Activated CD4-positive, alpha-beta T cell treated with anti-CD3 and anti-CD28 coated beads, Interleukin-2, amount 50 U/mL, for 4 hours (primary cell): ENCODE data around the gene TNNC1.

Source experiments
- DNase-seq, 2 experiments: peaks; one replicate each; pipeline ENCODE4 v3.0.0-alpha.2; 2020

Gene TNNC1

GRCh38 chr3:52453496-52454249 is at the start of gene TNNC1:
TSS of gene TNNC1 (minus strand) at chr3:52454041. CDS start at chr3:52454015, 26 bp downstream.
- no peak for DNase-seq

- no peak for DNase-seq
These were observed 49.0 kb upstream of the TNNC1 start for GRCh38 chr3:52502808-52503350.

DNA sequence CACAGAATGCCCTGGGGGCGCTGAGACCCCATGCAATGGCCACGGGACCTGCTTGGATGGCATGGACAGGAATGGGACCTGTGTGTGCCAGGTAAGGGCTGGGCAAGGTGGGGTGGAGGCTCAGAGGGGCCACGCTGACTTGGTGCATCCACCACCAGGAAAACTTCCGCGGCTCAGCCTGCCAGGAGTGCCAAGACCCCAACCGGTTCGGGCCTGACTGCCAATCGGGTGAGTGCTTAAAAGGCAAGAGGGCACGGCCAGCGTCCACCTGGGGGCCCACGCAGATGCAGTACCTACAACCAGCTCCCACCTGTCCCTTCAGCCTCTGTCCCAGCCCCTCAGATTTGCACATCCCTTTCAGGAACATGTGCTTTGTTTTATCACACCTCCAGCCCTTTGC is 48.2 kb upstream of the TNNC1 start:
- no peak for DNase-seq

- no peak for DNase-seq
These were observed 47.2 kb upstream of the TNNC1 start for GRCh38 chr3:52501046-52501445.

GRCh38 chr3:52498137-52499054 is 44.6 kb upstream of the TNNC1 start:
- no peak for DNase-seq

DNA sequence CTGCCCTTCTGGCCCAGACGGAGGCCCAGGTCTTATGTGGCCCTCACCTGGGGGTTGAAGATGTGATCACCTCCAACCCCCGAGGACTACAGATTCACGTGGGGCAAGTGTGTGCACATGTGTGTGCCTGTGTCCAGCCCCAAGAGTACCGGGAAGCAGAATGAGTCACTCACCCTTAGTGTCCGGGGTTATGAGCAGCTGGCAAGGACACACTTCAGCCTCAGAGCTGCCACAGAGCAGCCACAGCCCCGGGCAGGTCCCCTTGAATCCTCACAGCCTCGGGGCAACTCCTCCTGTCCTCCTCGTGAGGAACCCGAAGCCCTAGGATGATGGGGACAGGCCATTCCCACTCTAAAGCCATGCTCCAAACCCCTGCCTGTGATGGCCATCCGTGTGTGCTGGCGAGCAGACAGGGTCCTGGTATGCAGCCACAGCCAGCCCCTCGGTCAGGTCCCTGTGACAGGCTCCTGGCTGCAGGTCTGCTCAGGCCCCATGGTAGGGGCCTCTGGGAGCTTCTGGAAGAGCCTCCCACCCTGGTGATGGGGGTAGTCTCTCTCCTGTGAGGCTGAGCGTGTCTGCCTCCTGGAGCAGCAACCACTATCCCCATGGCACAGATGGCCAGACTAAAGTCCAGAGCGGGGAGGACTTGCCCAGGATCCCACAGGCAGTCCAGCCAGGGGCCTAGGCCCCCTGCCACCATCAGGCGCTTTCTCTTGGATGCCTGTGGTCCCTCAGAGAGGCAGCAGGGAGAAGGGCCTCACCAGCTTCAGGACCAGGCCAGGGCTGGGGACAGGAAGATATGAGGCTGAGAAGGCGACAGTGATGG is 42.1 kb upstream of the TNNC1 start:
- no peak for DNase-seq

DNA sequence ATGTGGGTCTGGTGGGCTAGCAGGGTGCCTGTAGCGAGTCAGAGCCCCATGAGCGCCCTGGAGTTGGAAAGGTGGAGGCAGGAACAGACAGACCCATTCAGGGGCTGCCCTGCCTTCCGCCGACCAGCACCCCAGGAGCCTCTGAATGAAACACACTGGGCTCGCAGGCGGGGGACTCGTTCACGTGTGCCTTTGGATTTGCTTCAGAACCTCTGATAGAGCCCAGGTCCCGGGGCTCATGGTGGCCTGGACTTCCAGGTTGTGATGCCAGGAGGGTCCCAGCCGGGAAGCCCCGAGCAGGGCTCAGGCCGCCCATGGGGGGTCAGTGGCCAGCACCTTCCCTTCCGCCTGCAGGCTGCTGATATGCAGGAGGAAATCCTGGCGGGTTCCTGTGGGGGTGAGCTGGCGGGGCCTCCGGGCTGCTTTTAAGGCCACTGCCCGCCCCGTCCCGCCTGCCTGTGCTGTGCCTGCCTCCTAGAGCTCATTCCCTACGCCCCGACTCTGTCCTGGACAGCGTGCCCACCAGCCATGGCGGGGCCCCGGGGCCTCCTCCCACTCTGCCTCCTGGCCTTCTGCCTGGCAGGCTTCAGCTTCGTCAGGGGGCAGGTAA is 41.1 kb upstream of the TNNC1 start, which contains the start of gene STAB1:
Gene STAB1, plus strand, starts transcription at position 453 of the 610 bp plus-strand sequence. Its CDS starts 76 bp downstream, at position 529.
- no peak for DNase-seq

- DNase-seq: no peak
These were observed 40.6 kb upstream of the TNNC1 start for GRCh38 chr3:52494445-52494844.

GRCh38 chr3:52493232-52494017 is 39.6 kb upstream of the TNNC1 start:
- DNase-seq: no peak

GRCh38 chr3:52492059-52492458 is 38.2 kb upstream of the TNNC1 start:
- no peak for DNase-seq

GRCh38 chr3:52490939-52491526 is 37.2 kb upstream of the TNNC1 start:
- no peak for DNase-seq

DNA sequence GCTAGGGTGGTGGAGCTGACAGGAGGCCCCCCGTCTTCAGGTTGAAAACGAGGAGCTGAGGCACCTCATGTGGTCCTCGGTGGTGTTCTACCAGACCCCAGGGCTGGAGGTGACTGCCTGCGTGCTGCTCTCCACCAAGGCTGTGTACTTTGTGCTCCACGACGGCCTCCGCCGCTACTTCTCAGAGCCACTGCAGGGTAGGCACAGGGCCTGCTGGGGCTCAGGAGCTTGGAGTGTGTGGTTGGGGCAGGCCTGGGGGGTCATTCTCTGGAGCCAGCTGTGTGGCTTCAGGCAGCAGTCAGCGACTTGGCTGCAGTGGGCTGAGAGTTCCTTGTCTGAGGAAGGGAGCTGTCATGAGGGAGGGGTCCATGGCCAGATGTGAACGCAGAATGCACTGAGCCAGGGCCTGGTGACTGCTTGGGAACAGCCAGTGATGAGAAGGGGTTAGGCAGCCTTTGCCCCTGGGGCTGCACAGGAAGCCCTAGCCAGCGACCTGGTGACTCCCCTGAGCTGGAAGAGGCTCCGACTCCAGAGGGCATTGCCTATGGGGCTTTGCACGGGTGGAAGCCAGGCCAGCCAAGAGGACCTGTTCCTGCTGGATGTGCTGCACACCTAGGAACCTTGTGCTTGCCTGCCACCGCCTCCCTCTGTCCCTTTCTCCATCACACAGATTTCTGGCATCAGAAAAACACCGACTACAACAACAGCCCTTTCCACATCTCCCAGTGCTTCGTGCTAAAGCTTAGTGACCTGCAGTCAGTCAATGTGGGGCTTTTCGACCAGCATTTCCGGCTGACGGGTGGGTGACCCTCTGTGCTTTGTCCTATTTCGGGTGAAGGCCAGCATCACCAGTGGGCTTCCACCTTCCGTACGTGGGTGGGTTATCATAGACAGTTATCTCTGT is 36.4 kb upstream of the TNNC1 start:
- no peak for DNase-seq

DNA sequence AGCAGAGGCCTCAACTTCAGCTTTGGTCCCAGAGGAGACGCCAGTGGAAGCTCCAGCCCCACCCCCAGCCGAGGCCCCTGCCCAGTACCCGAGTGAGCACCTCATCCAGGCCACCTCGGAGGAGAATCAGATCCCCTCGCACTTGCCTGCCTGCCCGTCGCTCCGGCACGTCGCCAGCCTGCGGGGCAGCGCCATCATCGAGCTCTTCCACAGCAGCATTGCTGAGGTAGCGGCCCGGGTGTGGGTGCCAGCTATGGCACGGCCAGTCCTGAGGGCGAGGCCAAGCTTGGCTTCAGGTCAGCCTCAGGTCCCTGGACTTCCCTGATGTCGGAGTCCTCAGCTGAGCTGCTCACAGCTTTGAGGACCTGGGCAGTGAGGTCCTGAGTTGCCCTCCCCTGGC is 35.6 kb upstream of the TNNC1 start:
- DNase-seq: no peak

DNA sequence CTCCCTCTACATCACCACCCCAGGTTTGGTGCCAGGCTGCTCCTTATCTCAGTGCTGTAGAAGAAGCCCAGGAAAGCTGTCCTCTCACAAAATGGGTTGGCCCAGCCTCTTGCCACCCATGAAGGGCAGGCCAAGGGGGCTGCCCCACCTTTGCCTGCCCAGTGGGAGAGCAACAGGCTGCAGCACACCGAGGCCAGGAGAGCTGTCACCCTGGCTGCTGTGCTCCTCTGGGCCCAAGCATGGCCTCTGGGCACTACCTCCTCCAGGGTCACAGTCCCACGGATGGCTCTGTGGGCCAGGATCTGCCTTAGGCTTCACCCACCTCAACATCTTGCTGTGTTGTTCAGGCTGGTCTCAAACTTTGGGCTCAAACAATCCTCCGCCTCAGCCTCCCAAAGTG is 34.9 kb upstream of the TNNC1 start:
- no peak for DNase-seq

GRCh38 chr3:52487788-52488691 is 34.2 kb upstream of the TNNC1 start:
- DNase-seq: no peak

DNA sequence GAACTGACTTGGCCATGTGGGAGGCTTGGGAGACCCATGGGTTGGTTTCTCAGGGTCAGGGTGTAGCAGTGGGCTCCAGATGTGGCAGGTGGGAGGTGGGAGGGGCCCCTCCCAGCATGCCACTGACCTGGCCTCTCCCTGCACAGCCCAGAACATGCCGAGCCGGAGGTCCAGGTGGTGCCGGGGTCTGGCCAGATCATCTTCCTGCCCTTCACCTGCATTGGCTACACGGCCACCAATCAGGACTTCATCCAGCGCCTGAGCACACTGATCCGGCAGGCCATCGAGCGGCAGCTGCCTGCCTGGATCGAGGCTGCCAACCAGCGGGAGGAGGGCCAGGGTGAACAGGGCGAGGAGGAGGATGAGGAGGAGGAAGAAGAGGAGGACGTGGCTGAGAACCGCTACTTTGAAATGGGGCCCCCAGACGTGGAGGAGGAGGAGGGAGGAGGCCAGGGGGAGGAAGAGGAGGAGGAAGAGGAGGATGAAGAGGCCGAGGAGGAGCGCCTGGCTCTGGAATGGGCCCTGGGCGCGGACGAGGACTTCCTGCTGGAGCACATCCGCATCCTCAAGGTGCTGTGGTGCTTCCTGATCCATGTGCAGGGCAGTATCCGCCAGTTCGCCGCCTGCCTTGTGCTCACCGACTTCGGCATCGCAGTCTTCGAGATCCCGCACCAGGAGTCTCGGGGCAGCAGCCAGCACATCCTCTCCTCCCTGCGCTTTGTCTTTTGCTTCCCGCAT is 33.4 kb upstream of the TNNC1 start:
- DNase-seq: no peak

- DNase-seq: no peak
These were observed 31.0 kb upstream of the TNNC1 start for GRCh38 chr3:52484680-52485461.
